ENCODE measurements around the gene RNASE13. TPM values are rescaled to one million over a fixed set of nuclear protein-coding genes. Genes with fewer than 3 reads are reported as not detected.

Gene RNASE13
- total and polyA plus RNA-seq, 2 experiments from 2014 or later = not detected

- Histone ChIP-seq H3F3A (replicated peaks; ENCODE audit: low read depth) (no peaks in the 10 kb centered on the region), H2AFZ (no peak overlapping the region), H3K9me2 (ENCODE audit: insufficient read depth) (no peaks in the 10 kb centered on the region; the same call in 1 of the 2 replicates), H4K20me1 (replicated peaks; ENCODE audit: insufficient read depth) (no peaks in the 10 kb centered on the region), H3K4me2 (no peak overlapping the region), H3K27me3 (ENCODE audit: insufficient read depth) (no peaks in the 10 kb centered on the region), H3K79me2 (replicated peaks; ENCODE audit: insufficient read depth) (no peaks in the 10 kb centered on the region), H3K4me3 (no peak overlapping the region), H3K4me1 (ENCODE audit: insufficient read depth) (peaks cover 8% of the 10 kb centered on the region), H3K27ac (ENCODE audit: low read depth) (no peak overlapping the region), H3K36me3 (ENCODE audit: insufficient read depth) (no peaks in the 10 kb centered on the region)
- DNase-seq (ENCODE audit: low spot score) (no peak), ATAC-seq (no peak)
- Mint-ChIP-seq H3K27me3 (ENCODE audit: insufficient read depth, low read depth, poor library complexity) (peaks cover 10% of the 10 kb centered on the region), H3K36me3 (ENCODE audit: low read depth) (no peaks in the 10 kb centered on the region), H3K4me3 (no peak overlapping the region), H3K27ac (no peak overlapping the region), H3K9me3 (no peaks in the 10 kb centered on the region; the same call in 2 of the 3 replicates), H3K4me1 (peaks cover 15% of the 10 kb centered on the region)
- no peak for TF ChIP-seq EZH2 (IDR thresholded peaks at IDR 0.05; ENCODE audit: low read depth, unreplicated experiment)
- TF ChIP-seq ZNF114 (CRISPR knock-in tag; IDR thresholded peaks at IDR 0.05) = no peak
- TF ChIP-seq EZH2phosphoT487 (IDR thresholded peaks at IDR 0.05; ENCODE audit: unreplicated experiment) = no peak
- TF ChIP-seq ETS1 (IDR thresholded peaks at IDR 0.05) = no peak
These were observed 9.5 kb upstream of the RNASE13 start for GRCh38 chr14:21043974-21044618.

GRCh38 chr14:21043387-21043973 lies 8.9 kb upstream of the RNASE13 start:
- Histone ChIP-seq H3K36me3 (ENCODE audit: insufficient read depth) (no peaks in the 10 kb centered on the region), H2AFZ (no peak overlapping the region), H3K9me2 (ENCODE audit: insufficient read depth) (no peaks in the 10 kb centered on the region; the same call in 1 of the 2 replicates), H3K27me3 (ENCODE audit: insufficient read depth) (no peaks in the 10 kb centered on the region), H3K79me2 (replicated peaks; ENCODE audit: insufficient read depth) (no peaks in the 10 kb centered on the region), H3K27ac (ENCODE audit: low read depth) (no peak overlapping the region), H3K4me3 (no peak overlapping the region), H4K20me1 (replicated peaks; ENCODE audit: insufficient read depth) (no peaks in the 10 kb centered on the region), H3K4me1 (ENCODE audit: insufficient read depth) (peaks cover 10% of the 10 kb centered on the region), H3F3A (replicated peaks; ENCODE audit: low read depth) (no peaks in the 10 kb centered on the region), H3K4me2 (no peak overlapping the region)
- Mint-ChIP-seq H3K4me3 (no peak overlapping the region), H3K36me3 (ENCODE audit: low read depth) (no peaks in the 10 kb centered on the region; the same call in 2 of the 3 replicates), H3K27me3 (ENCODE audit: insufficient read depth, low read depth, poor library complexity) (peaks cover 10% of the 10 kb centered on the region), H3K27ac (no peak overlapping the region), H3K4me1 (peaks cover 21% of the 10 kb centered on the region), H3K9me3 (no peaks in the 10 kb centered on the region; the same call in 2 of the 3 replicates)
- DNase-seq (ENCODE audit: low spot score) = no peak
- no peak for ATAC-seq
- no peak for TF ChIP-seq CTCF (conservative IDR thresholded peaks at IDR 0.05; ENCODE audit: low read depth in 2 of 2)
- no peak for TF ChIP-seq EZH2phosphoT487 (IDR thresholded peaks at IDR 0.05; ENCODE audit: unreplicated experiment)
- no peak for TF ChIP-seq POLR2AphosphoS5 (IDR thresholded peaks at IDR 0.05; ENCODE audit: low read depth)
- no peak for TF ChIP-seq ETS1 (IDR thresholded peaks at IDR 0.05)
- TF ChIP-seq EZH2 (IDR thresholded peaks at IDR 0.05; ENCODE audit: low read depth, unreplicated experiment) = no peak
- no peak for TF ChIP-seq REST (IDR thresholded peaks at IDR 0.05; ENCODE audit: unreplicated experiment)
- TF ChIP-seq STAT1 (IDR thresholded peaks at IDR 0.05; ENCODE audit: unreplicated experiment) = no peak
- no peak for TF ChIP-seq JUNB (IDR thresholded peaks at IDR 0.05; ENCODE audit: unreplicated experiment)
- no peak for TF ChIP-seq CREB1 (CRISPR knock-in tag; IDR thresholded peaks at IDR 0.05; ENCODE audit: low read depth)
- TF ChIP-seq NANOG (IDR thresholded peaks at IDR 0.05; ENCODE audit: borderline replicate concordance) = no peak
- no peak for TF ChIP-seq ZNF114 (CRISPR knock-in tag; IDR thresholded peaks at IDR 0.05)
